T-cell (primary cell): ENCODE data around the gene SMOC1. TPM values are rescaled to one million over a fixed set of nuclear protein-coding genes. Genes with fewer than 3 reads are reported as not detected.

Experiments
- ATAC-seq, 4 experiments: fragments of 200-7000 bp in 3 of 4; fragments of 150-1000 bp in 1 of 4; cut with Tn5 transposase; replicated peaks in 1 of 4; 1 replicate in 3 of 4; 2 replicates in 1 of 4; pipeline ENCODE4 v1.10.0; 2021; ENCODE audit warnings: moderate library complexity in 3 of 4, mild to moderate bottlenecking in 2 of 4, moderate number of reproducible peaks in 1 of 4
- CTCF ChIA-PET, 2 donors: fragments of 300-600 bp; sonication (Branson Sonifier 250); formaldehyde crosslinking; loops; one replicate each; lab custom pipeline; 2022; ENCODE audit warnings: antibody characterized with exemption in 2 of 2; lab: Charles Lee
- POLR2A ChIA-PET, 2 donors: fragments of 300-600 bp; sonication (Branson Sonifier 250); formaldehyde crosslinking; loops; one replicate each; lab custom pipeline; 2022; ENCODE audit warnings: antibody characterized with exemption in 2 of 2; lab: Charles Lee
- DNase-seq, 35 experiments: peaks; one replicate each; pipeline versions ENCODE4 v3.0.0 to v3.0.0-alpha.2; 2013 to 2023
- H3K27ac ChIP-seq: one replicate; pipeline ENCODE4 v1.5.1; 2013; ENCODE audit warnings: low read length
- H3K27me3 ChIP-seq, 2 experiments: replicated peaks in 1 of 2; 1 replicate in 1 of 2; 2 replicates in 1 of 2; pipeline versions ENCODE4 v1.6.1 to v1.7.0; 2013; ENCODE audit warnings: low read length in 1 of 2, mixed read lengths in 1 of 2; ENCODE audit not compliant: control insufficient read depth in 2 of 2, insufficient read depth in 2 of 2; ENCODE audit errors: extremely low read depth in 1 of 2
- H3K36me3 ChIP-seq, 2 donors: 1 replicate in 1 of 2; 2 replicates in 1 of 2; pipeline versions ENCODE4 v1.6.1 to v1.7.0; 2013; ENCODE audit warnings: low read length in 1 of 2; ENCODE audit not compliant: control insufficient read depth in 2 of 2, insufficient read depth in 1 of 2; ENCODE audit errors: extremely low read depth in 1 of 2
- H3K4me1 ChIP-seq, 2 experiments: 1 replicate in 1 of 2; 2 replicates in 1 of 2; pipeline versions ENCODE4 v1.6.1 to v1.7.0; 2013; ENCODE audit warnings: low read length in 2 of 2, mixed read lengths in 1 of 2; ENCODE audit not compliant: insufficient read depth in 2 of 2, control insufficient read depth in 1 of 2; ENCODE audit errors: extremely low read depth in 1 of 2
- H3K4me3 ChIP-seq, 2 donors: 1 replicate in 1 of 2; 2 replicates in 1 of 2; pipeline versions ENCODE4 v1.5.1 to v1.7.0; 2013; ENCODE audit warnings: mild to moderate bottlenecking in 2 of 2, low read length in 1 of 2, moderate library complexity in 1 of 2; ENCODE audit not compliant: control insufficient read depth in 1 of 2; ENCODE audit errors: extremely low read depth in 1 of 2
- H3K9me3 ChIP-seq: 2 replicates; pipeline ENCODE4 v1.7.0; 2013
- H3K27ac Mint-ChIP-seq, 2 donors: one replicate each; pipeline ENCODE4 v1.8.0; 2020 to 2021; ENCODE audit warnings: mild to moderate bottlenecking in 2 of 2, mixed read lengths in 2 of 2
- H3K27me3 Mint-ChIP-seq, 2 donors: one replicate each; pipeline ENCODE4 v1.8.0; 2021 to 2022; ENCODE audit warnings: mixed read lengths in 2 of 2
- H3K36me3 Mint-ChIP-seq: one replicate; pipeline ENCODE4 v1.8.0; 2021; ENCODE audit warnings: mixed read lengths
- H3K4me1 Mint-ChIP-seq, 3 donors: one replicate each; pipeline ENCODE4 v1.8.0; 2020 to 2022; ENCODE audit warnings: mixed read lengths in 3 of 3, mild to moderate bottlenecking in 1 of 3
- H3K4me3 Mint-ChIP-seq, 3 donors: one replicate each; pipeline ENCODE4 v1.8.0; 2020 to 2022; ENCODE audit warnings: mild to moderate bottlenecking in 3 of 3, mixed read lengths in 3 of 3, moderate library complexity in 3 of 3
- H3K9me3 Mint-ChIP-seq, 3 donors: one replicate each; pipeline ENCODE4 v1.8.0; 2020 to 2022; ENCODE audit warnings: mixed read lengths in 3 of 3
- WGBS: methylation state at CpG from one replicate; pipeline ENCODE4 v1.1.5; 2013; ENCODE audit warnings: missing lambda C conversion rate; ENCODE audit not compliant: insufficient coverage; 5-methylcytosine and 5-hydroxymethylcytosine counted together
- total RNA-seq, 35 experiments: library from RNA in 6 of 35; stranded (reverse) in 6 of 35; fragments of 120-200 nt in 1 of 35; gene quantifications; one replicate each; pipeline versions ENCODE4 v1.2.1 to v1.2.4 and lab custom pipeline; 2013 to 2026

The SMOC1 gene
- total RNA-seq, 5 donors from 2014 or later (not counting 1 experiment from before 2014, with no cell fraction given), result not detected

GRCh38 chr14:69904246-69904645, 25.0 kb downstream of the SMOC1 start:
- Mint-ChIP-seq H3K4me1 (no peaks in the 10 kb centered on the region), H3K27me3 (peaks cover 7 to 15% of the 10 kb centered on the region in 2 donors), H3K4me3 (no peak overlapping the region), H3K27ac (no peak overlapping the region), H3K36me3 (no peaks in the 10 kb centered on the region), H3K9me3 (peaks cover 2 to 3% (median 2%) of the 10 kb centered on the region in 3 donors)
- Histone ChIP-seq H3K27ac (no peak overlapping the region), H3K27me3 (peaks cover 0 to 2% of the 10 kb centered on the region in 2 experiments), H3K4me1 (no peaks in the 10 kb centered on the region), H3K9me3 (no peaks in the 10 kb centered on the region), H3K4me3 (no peak overlapping the region), H3K36me3 (no peaks in the 10 kb centered on the region)
- 40% methylated on average over 1 of the region's 1 CpG for WGBS
- DNase-seq, result no peak
- ATAC-seq, result no peak
- CTCF ChIA-PET, result interaction anchor here in 1 of 2 donors (0.6 kb wide), 1 partner anchor 113 kb away, joined by 3 read pairs; no protein-coding TSS in a partner anchor
- POLR2A ChIA-PET, result no interaction called here

- peaks cover 0 to 2% of the 10 kb centered on the region in 2 experiments for H3K27me3 ChIP-seq
- no peak overlapping the region for H3K4me3 ChIP-seq
- H3K27me3 Mint-ChIP-seq, result peaks cover 9 to 13% of the 10 kb centered on the region in 2 donors
- H3K27ac ChIP-seq, result no peak overlapping the region
- WGBS, result 100% methylated on average over 1 of the region's 3 CpGs
- no peaks in the 10 kb centered on the region for H3K9me3 Mint-ChIP-seq
- POLR2A ChIA-PET, result no interaction called here
- ATAC-seq (no peak), DNase-seq (no peak)
- no peaks in the 10 kb centered on the region for H3K9me3 ChIP-seq
- no peak overlapping the region for H3K4me3 Mint-ChIP-seq
- no peaks in the 10 kb centered on the region for H3K4me1 ChIP-seq
- CTCF ChIA-PET, result no interaction called here
- no peaks in the 10 kb centered on the region for H3K36me3 Mint-ChIP-seq
- H3K4me1 Mint-ChIP-seq, result no peaks in the 10 kb centered on the region
- no peaks in the 10 kb centered on the region for H3K36me3 ChIP-seq
- H3K27ac Mint-ChIP-seq, result no peak overlapping the region
Observed at GRCh38 chr14:69906201-69906600, 27.0 kb downstream of the SMOC1 start.

DNA sequence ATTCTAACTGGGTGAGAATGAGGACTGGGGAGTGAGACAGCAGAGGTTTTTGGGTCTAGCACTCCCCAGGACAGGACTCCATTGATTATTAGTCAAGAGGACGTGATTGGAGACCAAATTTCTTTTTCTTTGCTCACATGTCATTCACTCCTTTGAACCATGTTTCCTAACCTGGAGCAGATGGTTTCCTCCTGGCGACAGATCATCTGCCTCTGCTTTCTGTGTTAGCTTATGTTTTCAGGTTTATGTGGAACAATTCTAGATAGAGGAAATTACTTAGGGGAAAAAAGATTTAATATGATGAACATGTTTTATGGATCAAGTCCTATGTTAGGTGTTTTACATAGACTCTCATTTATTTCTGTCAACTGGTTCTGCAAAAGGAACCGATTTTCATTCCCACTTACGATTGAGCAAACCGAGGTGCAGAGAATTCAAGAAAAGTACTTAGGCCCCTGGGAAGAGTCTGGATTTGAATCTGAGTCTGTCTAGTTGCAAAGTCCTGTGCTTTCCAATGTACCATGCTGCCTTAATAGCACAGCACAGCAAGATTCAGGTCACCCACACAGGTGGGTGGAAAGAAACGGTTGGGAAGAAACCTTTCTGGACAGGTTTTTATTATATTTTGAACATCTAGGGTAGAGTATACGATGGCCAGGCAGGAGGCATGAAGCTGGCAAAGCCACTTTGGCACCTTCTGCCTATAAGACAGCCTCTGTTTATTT, 30.8 kb downstream of the SMOC1 start:
- no peaks in the 10 kb centered on the region for H3K9me3 ChIP-seq
- no peaks in the 10 kb centered on the region for H3K4me1 Mint-ChIP-seq
- WGBS, result 82% methylated on average over 2 of the region's 7 CpGs
- CTCF ChIA-PET, result no interaction called here
- no peak overlapping the region for H3K4me3 ChIP-seq
- peaks cover 2 to 20% of the 10 kb centered on the region in 2 donors for H3K27me3 Mint-ChIP-seq
- H3K27ac ChIP-seq, result no peak overlapping the region
- DNase-seq (no peak), ATAC-seq (no peak)
- no peaks in the 10 kb centered on the region for H3K36me3 Mint-ChIP-seq
- H3K9me3 Mint-ChIP-seq, result no peaks in the 10 kb centered on the region
- no peak overlapping the region for H3K4me3 Mint-ChIP-seq
- no peaks in the 10 kb centered on the region for H3K27me3 ChIP-seq
- no peaks in the 10 kb centered on the region for H3K36me3 ChIP-seq
- H3K4me1 ChIP-seq, result no peaks in the 10 kb centered on the region
- no peak overlapping the region for H3K27ac Mint-ChIP-seq
- POLR2A ChIA-PET, result no interaction called here

DNA sequence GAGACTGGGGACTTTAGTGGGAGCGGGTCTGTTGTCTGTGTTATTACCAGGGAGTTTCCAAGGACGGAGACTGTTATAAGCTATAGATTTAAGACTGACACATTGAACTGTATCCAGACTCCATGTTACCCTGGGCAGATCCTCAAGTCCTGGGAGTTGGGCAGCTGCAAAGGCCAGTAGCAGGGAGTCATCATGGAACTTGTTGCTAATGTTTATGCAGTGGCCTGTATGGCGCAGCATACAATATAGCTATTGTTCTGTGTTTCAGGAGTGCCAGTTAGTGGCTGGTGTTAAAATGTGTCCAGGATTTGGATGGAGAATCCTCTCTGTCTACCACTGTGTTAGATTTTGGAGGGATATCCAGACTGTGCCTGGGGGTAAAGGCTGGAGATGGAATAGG, 31.7 kb downstream of the SMOC1 start:
- 93% methylated on average over 2 of the region's 3 CpGs for WGBS
- Histone ChIP-seq H3K9me3 (no peaks in the 10 kb centered on the region), H3K27ac (no peak overlapping the region), H3K36me3 (no peaks in the 10 kb centered on the region), H3K27me3 (no peaks in the 10 kb centered on the region), H3K4me1 (no peaks in the 10 kb centered on the region), H3K4me3 (no peak overlapping the region)
- no peak overlapping the region for H3K27ac Mint-ChIP-seq
- no peaks in the 10 kb centered on the region for H3K36me3 Mint-ChIP-seq
- CTCF ChIA-PET, result interaction anchor here in 1 of 2 donors (0.6 kb wide), 1 partner anchor 310 kb away, joined by 6 read pairs; no protein-coding TSS in a partner anchor
- no peaks in the 10 kb centered on the region for H3K4me1 Mint-ChIP-seq
- H3K27me3 Mint-ChIP-seq, result peaks cover 10 to 29% of the 10 kb centered on the region in 2 donors
- ATAC-seq, result no peak
- no peaks in the 10 kb centered on the region for H3K9me3 Mint-ChIP-seq
- POLR2A ChIA-PET, result no interaction called here
- DNase-seq, result no peak
- H3K4me3 Mint-ChIP-seq, result no peak overlapping the region

- ATAC-seq, result no peak
- no peak overlapping the region for H3K4me3 ChIP-seq
- peaks cover 0 to 3% of the 10 kb centered on the region in 2 experiments for H3K27me3 ChIP-seq
- no peaks in the 10 kb centered on the region for H3K36me3 ChIP-seq
- POLR2A ChIA-PET, result no interaction called here
- no peak for DNase-seq
- no CpG with 5 or more reads among the region's 1 CpG for WGBS
- Mint-ChIP-seq H3K27ac (no peak overlapping the region), H3K36me3 (no peaks in the 10 kb centered on the region), H3K4me3 (no peak overlapping the region), H3K9me3 (no peaks in the 10 kb centered on the region), H3K27me3 (peaks cover 21 to 49% of the 10 kb centered on the region in 2 donors), H3K4me1 (no peaks in the 10 kb centered on the region)
- no peaks in the 10 kb centered on the region for H3K4me1 ChIP-seq
- CTCF ChIA-PET, result no interaction called here
- no peaks in the 10 kb centered on the region for H3K9me3 ChIP-seq
- H3K27ac ChIP-seq, result no peak overlapping the region
Observed at GRCh38 chr14:69913686-69914085, 34.5 kb downstream of the SMOC1 start.

GRCh38 chr14:69916396-69916795, 37.2 kb downstream of the SMOC1 start:
- H3K27ac ChIP-seq, result no peak overlapping the region
- H3K27me3 Mint-ChIP-seq, result peaks cover 27 to 43% of the 10 kb centered on the region in 2 donors
- 100% methylated on average over 1 of the region's 1 CpG for WGBS
- ATAC-seq (no peak), DNase-seq (no peak)
- H3K36me3 ChIP-seq, result no peaks in the 10 kb centered on the region
- H3K4me1 ChIP-seq, result no peaks in the 10 kb centered on the region
- no peak overlapping the region for H3K4me3 Mint-ChIP-seq
- peaks cover 2 to 6% of the 10 kb centered on the region in 2 experiments for H3K27me3 ChIP-seq
- H3K4me1 Mint-ChIP-seq, result no peaks in the 10 kb centered on the region
- POLR2A ChIA-PET, result no interaction called here
- H3K9me3 Mint-ChIP-seq, result no peaks in the 10 kb centered on the region
- no peak overlapping the region for H3K4me3 ChIP-seq
- CTCF ChIA-PET, result no interaction called here
- H3K36me3 Mint-ChIP-seq, result no peaks in the 10 kb centered on the region
- no peak overlapping the region for H3K27ac Mint-ChIP-seq
- no peaks in the 10 kb centered on the region for H3K9me3 ChIP-seq
